Measurements from ENCODE around the gene PTCHD1.

Gene PTCHD1

DNA sequence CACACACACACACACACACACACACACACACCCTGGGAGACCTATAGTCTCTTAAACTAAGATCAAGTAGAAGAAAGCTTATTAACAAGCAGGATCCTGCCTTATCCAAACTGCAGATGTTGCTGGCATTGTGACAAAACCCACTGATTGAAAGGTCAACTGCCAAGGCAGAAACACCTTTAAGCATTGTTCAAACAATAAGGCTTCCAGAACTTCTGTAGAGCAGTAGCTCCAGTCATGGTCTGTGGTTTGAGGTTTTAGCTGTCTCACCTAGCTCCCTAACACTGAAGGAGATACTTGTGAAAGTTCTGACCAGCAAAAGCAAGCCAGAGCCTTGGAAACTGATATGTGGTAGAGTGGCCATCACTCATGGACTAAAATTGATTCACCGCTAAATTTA is 59.8 kb downstream of the PTCHD1 start:
- no peak for DNase-seq

DNA sequence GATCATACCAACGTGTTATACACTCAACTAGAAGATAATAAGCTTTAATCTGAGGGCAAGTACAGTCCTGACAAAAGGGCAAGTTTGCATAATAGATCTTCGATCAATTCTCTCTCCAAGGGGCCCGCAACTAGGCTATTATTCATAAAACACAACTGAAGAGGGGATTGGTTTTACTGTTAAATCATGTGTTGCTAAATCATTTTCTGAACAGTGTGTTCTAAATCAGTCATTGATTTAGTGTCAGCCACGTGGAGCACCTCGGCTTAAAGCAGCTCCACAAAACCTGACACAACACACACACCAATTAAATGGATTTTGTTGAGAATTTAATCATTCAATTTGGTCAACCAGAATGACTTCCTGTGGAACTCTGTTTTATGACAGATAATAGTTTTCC is 61.6 kb downstream of the PTCHD1 start:
- DNase-seq: no peak

DNA sequence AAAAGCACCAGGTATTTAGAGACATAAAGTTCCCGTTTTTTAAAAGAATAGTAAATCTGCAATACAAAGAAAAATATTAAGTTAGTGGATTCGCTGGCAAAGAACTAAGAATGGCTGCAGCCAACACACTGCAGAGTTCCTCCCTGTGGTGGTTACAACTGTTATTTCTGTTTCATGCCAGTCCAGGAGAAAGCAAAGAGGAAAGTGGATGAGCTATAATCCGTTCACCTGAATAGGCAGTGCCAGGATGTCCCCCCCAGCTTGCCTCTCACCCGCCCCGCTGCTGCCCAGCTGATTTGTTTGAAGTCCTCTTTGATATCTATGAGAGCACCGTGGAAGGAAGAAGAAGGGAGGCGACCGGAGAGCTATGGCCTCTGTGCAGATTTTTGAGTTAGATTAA is 63.9 kb downstream of the PTCHD1 start:
- DNase-seq: no peak

- DNase-seq: no peak
These were observed 69.2 kb downstream of the PTCHD1 start for GRCh38 chrX:23403849-23404248.

- DNase-seq: no peak
These were observed 88.3 kb downstream of the PTCHD1 start for GRCh38 chrX:23422912-23423311.

GRCh38 chrX:23434356-23434884 is 99.8 kb downstream of the PTCHD1 start:
- DNase-seq: peak in 48 of 58 donors; percentile 0 to 82 (median 30)

- DNase-seq: peak in 1 of 58 donors; percentile 4
These were observed 100.5 kb downstream of the PTCHD1 start for GRCh38 chrX:23435108-23435507.

GRCh38 chrX:23435575-23435974 is 100.9 kb downstream of the PTCHD1 start:
- peak in 2 of 58 donors; percentile 0 to 6 for DNase-seq

- DNase-seq: no peak
These were observed 102.2 kb downstream of the PTCHD1 start for GRCh38 chrX:23436875-23437274.

- no peak for DNase-seq
These were observed 116.6 kb downstream of the PTCHD1 start for GRCh38 chrX:23451266-23451665.

Measured in anterior cingulate cortex (tissue), 58 donors.